ENCODE results near the gene OR8H3.
"Not testable (repeated sequence)": the region's sequence is repeated elsewhere in the genome, so short reads cannot be mapped to it uniquely, and the experiment has no call there.

OR8H3 gene

GRCh38 chr11:56122073-56122472 is at the start of gene OR8H3:
OR8H3 (plus strand) TSS chr11:56122373; CDS start chr11:56122373, 0 bp downstream.
- DNase-seq (ENCODE audit: low spot score) (no peak), FAIRE-seq (no peak)

GRCh38 chr11:56089697-56090096 is 32.5 kb upstream of the OR8H3 start:
- no peak for DNase-seq (ENCODE audit: low spot score)
- FAIRE-seq, result no peak

GRCh38 chr11:56093008-56093407 is 29.2 kb upstream of the OR8H3 start, which contains the start of gene OR8I2:
OR8I2 (plus strand) TSS chr11:56093308; CDS start chr11:56093308, 0 bp downstream.
- DNase-seq (ENCODE audit: low spot score), result no peak
- no peak for FAIRE-seq

DNA sequence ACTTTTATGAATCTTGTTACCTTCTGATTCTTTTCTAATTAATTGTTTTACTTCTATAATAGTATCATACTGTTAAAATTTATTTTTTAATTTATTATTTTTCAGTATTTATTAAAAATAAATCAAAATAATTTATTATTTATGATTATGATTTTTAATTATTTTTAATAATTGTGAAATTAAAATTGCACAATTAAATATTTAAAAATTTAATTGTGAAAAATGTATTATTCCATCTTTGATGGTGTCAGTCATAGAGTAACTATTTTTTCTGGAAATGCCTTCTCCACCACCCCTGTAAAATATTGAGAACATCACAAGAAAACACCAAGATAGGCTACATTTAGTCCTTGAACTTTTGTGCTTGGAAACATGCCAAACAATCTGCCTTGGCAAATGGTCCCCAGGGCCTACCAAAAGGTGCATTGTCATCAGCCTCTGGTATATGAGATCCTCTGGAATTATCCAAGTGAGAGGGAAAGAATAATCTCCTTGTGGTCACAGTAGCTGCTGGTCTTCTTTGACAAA is 18.9 kb upstream of the OR8H3 start, which contains the start of gene OR8H2:
OR8H2 (plus strand) TSS at position 478 of the 528 bp plus-strand sequence. CDS start 1,356 bp downstream, outside the sequence.
- DNase-seq (ENCODE audit: low spot score) (no peak), FAIRE-seq (peak; percentile 56)

GRCh38 chr11:56140151-56140661 is 18.0 kb downstream of the OR8H3 start, which contains the start of gene OR8J3:
OR8J3 (minus strand) TSS chr11:56140201; CDS start chr11:56137718, 2,483 bp downstream.
- FAIRE-seq (no peak), DNase-seq (ENCODE audit: low spot score) (no peak)

DNA sequence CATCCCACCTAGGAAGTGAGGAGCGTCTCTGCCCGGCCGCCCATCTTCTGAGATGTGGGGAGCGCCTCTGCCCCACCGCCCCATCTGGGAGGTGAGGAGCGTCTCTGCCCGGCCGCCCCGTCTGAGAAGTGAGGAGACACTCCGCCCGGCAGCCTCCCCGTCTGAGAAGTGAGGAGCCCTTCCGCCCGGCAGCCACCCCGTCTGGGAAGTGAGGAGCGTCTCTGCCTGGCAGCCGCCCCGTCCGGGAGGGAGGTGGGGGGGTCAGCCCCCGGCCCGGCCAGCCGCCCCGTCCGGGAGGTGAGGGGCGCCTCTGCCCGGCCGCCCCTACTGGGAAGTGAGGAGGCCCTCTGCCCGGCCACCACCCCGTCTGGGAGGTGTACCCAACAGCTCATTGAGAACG is 21.5 kb downstream of the OR8H3 start:
- not testable (repeated sequence) for DNase-seq (ENCODE audit: low spot score); FAIRE-seq

DNA sequence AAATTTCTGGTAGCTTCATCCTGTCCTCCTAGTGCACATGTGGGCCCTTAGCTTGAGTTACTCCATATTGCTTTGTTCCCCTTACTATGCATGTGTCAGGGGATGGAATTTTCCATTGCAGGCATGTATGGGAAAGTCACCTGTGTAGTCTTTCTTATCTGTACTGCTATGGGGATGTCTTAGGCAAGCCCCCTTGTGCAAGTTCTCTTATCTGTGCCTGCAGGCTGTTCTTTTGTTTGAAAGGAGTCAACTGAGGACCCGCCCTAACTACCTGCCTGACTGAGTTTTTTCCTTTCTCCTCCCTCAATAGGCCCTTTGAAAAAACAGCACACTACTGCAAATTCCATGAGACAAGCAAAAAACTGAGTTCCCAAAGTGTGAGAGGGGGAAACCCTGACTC is 29.2 kb downstream of the OR8H3 start:
- FAIRE-seq (no peak), DNase-seq (ENCODE audit: low spot score) (no peak)

- DNase-seq (ENCODE audit: low spot score) (no peak), FAIRE-seq (no peak)
Measured at GRCh38 chr11:56152333-56152732, 30.2 kb downstream of the OR8H3 start.

DNA sequence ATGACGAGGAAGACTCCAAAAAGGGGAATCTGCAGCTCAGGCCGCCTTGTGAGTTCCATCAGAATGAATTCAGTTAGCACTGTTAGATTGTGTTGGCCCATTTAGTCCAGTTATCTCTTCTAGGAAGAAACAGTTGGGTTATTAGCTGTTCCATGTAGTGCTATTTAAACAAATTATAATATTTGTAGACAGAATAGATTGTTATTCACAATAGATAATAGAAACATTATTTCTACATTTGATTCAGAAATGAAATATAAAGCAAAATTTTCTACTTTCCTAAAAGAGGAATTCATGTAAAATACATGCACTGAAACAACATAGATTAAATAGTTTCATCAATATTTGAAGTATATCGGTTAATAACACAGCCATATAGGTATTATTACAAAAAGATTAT is 38.0 kb downstream of the OR8H3 start, which contains the start of gene OR8K5:
OR8K5 (minus strand) TSS at position 101 of the 400 bp plus-strand sequence; CDS start at position 101, 0 bp downstream.
- FAIRE-seq (no peak), DNase-seq (ENCODE audit: low spot score) (no peak)

- FAIRE-seq (no peak), DNase-seq (ENCODE audit: low spot score) (no peak)
Measured at GRCh38 chr11:56163804-56164203, 41.6 kb downstream of the OR8H3 start.

GRCh38 chr11:56172256-56172830 is 50.2 kb downstream of the OR8H3 start:
- DNase-seq (ENCODE audit: low spot score) (no peak), FAIRE-seq (no peak)

Data from RCC 7860 (cell line).